RPMI7951 (cell line): ENCODE results near the gene SSH2. TPM values are rescaled to one million over a fixed set of nuclear protein-coding genes. Genes with fewer than 3 reads are reported as not detected.
"Not testable (repeated sequence)": the region's sequence is repeated elsewhere in the genome, so short reads cannot be mapped to it uniquely, and the experiment has no call there.

Experiments
- DNase-seq: peaks from one replicate; pipeline ENCODE4 v3.0.0-alpha.2; 2012; ENCODE audit warnings: low read depth
- total RNA-seq: library from RNA; depleted of rRNA; stranded (reverse); fragments of >200 nt; shearing (Covaris generic); gene quantifications from 2 replicates; pipeline ENCODE4 v1.2.3, GENCODE V29; 2014

The SSH2 gene
- total RNA-seq, 1 experiment from 2014 or later = 8.7 TPM

GRCh38 chr17:29674281-29674680 is 255.7 kb downstream of the SSH2 start:
- no peak for DNase-seq

- DNase-seq = no peak
Observed at GRCh38 chr17:29671661-29672060, 258.4 kb downstream of the SSH2 start.

GRCh38 chr17:29669266-29669665 is 260.8 kb downstream of the SSH2 start:
- DNase-seq = no peak

- no peak for DNase-seq
Observed at GRCh38 chr17:29667969-29668368, 262.1 kb downstream of the SSH2 start.

GRCh38 chr17:29665481-29665810 is 264.6 kb downstream of the SSH2 start:
- DNase-seq = no peak

GRCh38 chr17:29664743-29665480 is 265.1 kb downstream of the SSH2 start:
- DNase-seq = peak; percentile 22

GRCh38 chr17:29663155-29663554 is 266.9 kb downstream of the SSH2 start:
- no peak for DNase-seq

GRCh38 chr17:29661213-29661612 is 268.8 kb downstream of the SSH2 start:
- DNase-seq = no peak

GRCh38 chr17:29659155-29659554 is 270.9 kb downstream of the SSH2 start:
- no peak for DNase-seq

- no peak for DNase-seq
Observed at GRCh38 chr17:29655323-29655722, 274.7 kb downstream of the SSH2 start.

GRCh38 chr17:29653995-29654714 is 275.9 kb downstream of the SSH2 start:
- no peak for DNase-seq

- no peak for DNase-seq
Observed at GRCh38 chr17:29652976-29653375, 277.1 kb downstream of the SSH2 start.

GRCh38 chr17:29651913-29652312 is 278.1 kb downstream of the SSH2 start:
- DNase-seq = not testable (repeated sequence)

- DNase-seq = no peak
Observed at GRCh38 chr17:29650396-29650795, 279.6 kb downstream of the SSH2 start.

GRCh38 chr17:29649359-29649758 is 280.7 kb downstream of the SSH2 start:
- DNase-seq = no peak

- DNase-seq = no peak
Observed at GRCh38 chr17:29648005-29648404, 282.0 kb downstream of the SSH2 start.

- peak; percentile 38 for DNase-seq
Observed at GRCh38 chr17:29645515-29646051, 284.4 kb downstream of the SSH2 start.

GRCh38 chr17:29643817-29644160 is 286.2 kb downstream of the SSH2 start:
- no peak for DNase-seq

GRCh38 chr17:29642171-29642611 is 287.8 kb downstream of the SSH2 start:
- no peak for DNase-seq

GRCh38 chr17:29640981-29641642 is 288.9 kb downstream of the SSH2 start:
- no peak for DNase-seq

GRCh38 chr17:29640413-29640812 is 289.6 kb downstream of the SSH2 start:
- DNase-seq = peak; percentile 27

GRCh38 chr17:29633886-29634285 is 296.1 kb downstream of the SSH2 start:
- no peak for DNase-seq
